T-helper 9 cell (primary cell): ENCODE measurements around the gene PCDHGB4.
"Not testable (repeated sequence)": the region's sequence is repeated elsewhere in the genome, so short reads cannot be mapped to it uniquely, and the experiment has no call there.

Experiments used
- DNase-seq: peaks from one replicate; pipeline ENCODE4 v3.0.0-alpha.2; 2020

The PCDHGB4 gene

DNA sequence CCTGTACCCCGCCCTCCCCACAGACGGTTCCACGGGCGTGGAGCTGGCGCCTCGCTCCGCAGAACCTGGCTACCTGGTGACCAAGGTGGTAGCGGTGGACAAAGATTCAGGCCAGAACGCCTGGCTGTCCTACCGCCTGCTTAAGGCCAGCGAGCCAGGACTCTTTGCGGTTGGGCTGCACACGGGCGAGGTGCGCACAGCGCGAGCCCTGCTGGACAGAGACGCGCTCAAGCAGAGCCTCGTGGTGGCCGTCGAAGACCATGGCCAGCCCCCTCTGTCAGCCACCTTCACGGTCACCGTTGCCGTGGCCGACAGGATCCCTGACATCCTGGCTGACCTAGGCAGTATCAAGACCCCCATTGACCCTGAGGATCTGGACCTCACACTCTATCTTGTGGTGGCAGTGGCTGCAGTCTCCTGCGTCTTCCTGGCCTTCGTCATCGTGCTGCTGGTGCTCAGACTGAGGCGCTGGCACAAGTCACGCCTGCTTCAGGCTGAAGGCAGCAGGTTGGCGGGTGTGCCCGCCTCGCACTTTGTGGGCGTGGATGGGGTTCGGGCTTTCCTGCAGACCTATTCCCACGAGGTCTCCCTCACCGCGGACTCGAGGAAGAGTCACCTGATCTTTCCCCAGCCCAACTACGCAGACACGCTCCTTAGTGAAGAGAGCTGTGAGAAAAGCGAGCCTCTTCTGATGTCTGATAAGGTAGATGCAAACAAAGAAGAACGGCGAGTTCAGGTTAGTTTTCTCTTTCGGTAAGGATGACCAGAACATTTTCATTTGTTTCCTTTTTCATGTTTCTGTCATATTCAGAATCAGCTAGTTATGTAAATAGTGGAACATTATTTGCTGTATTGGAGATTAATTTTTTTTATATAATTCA lies 21.2 kb upstream of the PCDHGB4 start:
- DNase-seq: no peak

GRCh38 chr5:141369994-141370848 lies 17.3 kb upstream of the PCDHGB4 start, which contains the start of gene PCDHGB3:
PCDHGB3 (plus strand) TSS chr5:141370242; CDS start chr5:141370395, 153 bp downstream.
- DNase-seq: peak; percentile 13

- DNase-seq: no peak
These were observed 15.7 kb upstream of the PCDHGB4 start for GRCh38 chr5:141371572-141372475.

DNA sequence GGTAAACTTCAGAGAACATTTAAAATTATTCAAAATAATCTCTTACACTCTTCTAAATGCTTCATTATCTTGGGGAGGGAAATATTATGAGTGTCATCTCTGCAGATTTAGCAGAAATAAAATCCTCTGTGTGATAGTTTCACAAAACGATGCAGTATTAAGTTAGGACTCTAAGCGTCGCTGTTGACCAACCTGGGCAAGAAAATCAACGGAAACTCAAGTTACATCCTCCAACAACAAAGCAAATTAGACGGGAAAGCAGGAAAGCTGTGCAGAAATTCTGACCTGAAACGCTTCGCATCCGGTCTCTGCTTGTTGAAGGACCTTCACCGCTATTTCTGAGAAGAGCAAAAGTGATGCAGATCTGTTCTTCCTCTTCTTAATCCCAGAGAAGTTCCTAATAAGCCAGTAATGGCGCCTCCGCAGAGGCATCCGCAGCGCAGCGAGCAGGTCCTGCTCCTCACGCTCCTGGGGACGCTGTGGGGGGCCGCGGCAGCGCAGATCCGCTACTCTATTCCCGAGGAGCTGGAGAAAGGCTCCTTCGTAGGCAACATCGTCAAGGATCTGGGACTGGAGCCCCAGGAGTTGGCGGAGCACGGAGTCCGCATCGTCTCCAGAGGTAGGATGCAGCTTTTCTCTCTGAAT lies 13.7 kb upstream of the PCDHGB4 start, which contains the start of gene PCDHGA6:
PCDHGA6 (plus strand) TSS at position 219 of the 645 bp plus-strand sequence; CDS start at position 412, 193 bp downstream.
- DNase-seq: no peak

DNA sequence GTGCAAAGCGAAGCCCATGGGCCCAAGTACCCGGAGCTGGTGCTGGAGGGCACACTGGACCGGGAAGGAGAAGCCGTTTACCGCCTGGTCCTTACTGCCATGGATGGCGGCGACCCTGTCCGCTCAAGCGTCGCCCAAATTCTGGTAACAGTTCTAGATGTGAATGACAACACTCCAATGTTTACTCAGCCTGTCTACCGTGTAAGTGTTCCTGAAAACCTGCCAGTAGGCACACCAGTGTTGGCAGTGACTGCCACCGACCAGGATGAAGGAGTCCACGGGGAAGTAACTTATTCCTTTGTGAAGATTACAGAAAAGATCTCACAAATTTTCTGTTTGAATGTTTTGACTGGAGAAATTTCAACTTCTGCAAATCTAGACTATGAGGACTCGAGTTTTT lies 12.9 kb upstream of the PCDHGB4 start:
- no peak for DNase-seq

DNA sequence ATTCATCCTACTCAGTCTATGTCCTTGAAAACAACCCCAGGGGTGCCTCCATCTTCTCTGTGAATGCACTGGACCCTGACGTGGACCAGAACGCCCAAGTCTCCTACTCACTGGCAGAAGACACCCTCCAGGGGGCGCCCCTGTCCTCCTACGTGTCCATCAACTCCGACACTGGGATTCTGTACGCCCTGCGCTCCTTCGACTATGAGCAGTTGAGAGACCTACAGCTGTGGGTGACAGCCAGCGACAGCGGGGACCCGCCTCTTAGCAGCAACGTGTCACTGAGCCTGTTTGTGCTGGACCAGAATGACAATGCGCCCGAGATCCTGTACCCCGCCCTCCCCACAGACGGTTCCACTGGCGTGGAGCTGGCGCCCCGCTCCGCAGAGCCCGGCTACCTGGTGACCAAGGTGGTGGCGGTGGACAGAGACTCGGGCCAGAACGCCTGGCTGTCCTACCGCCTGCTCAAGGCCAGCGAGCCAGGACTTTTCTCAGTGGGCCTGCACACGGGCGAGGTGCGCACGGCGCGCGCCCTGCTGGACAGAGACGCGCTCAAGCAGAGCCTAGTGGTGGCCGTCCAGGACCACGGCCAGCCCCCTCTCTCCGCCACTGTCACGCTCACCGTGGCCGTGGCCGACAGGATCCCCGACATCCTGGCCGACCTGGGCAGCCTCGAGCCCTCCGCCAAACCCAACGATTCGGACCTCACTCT lies 11.9 kb upstream of the PCDHGB4 start:
- DNase-seq: not testable (repeated sequence)

DNA sequence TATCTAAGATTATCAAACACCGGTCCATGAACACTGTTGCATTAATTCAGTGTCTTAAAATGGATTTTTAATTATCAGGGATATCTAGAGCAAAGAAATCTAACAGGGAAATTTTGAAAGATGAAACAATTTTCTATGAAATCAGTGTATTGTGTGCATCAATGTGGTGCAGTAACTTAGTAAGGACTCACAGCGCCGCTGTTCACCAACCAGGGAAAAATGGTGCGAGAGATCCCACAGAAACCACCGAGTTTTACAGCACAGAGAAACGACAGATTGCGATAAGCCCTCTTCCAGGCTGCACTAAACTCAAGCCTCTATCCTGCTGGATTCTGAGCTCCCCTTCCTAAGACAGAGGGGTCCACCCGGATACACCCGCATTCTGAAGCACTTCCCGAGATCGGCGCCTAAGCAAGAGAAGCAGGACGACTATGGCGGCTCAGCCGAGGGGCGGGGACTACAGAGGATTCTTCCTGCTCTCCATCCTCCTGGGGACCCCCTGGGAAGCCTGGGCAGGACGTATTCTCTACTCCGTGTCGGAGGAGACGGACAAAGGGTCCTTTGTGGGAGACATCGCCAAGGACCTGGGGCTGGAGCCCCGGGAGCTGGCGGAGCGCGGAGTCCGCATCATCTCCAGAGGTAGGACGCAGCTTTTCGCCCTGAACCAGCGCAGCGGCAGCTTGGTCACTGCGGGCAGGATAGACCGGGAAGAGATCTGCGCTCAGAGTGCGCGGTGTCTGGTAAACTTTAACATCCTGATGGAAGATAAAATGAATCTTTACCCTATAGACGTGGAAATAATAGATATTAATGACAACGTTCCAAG lies 4.8 kb upstream of the PCDHGB4 start, which contains the start of gene PCDHGA7:
PCDHGA7 (plus strand) TSS at position 274 of the 826 bp plus-strand sequence; CDS start at position 432, 158 bp downstream.
- DNase-seq: no peak

DNA sequence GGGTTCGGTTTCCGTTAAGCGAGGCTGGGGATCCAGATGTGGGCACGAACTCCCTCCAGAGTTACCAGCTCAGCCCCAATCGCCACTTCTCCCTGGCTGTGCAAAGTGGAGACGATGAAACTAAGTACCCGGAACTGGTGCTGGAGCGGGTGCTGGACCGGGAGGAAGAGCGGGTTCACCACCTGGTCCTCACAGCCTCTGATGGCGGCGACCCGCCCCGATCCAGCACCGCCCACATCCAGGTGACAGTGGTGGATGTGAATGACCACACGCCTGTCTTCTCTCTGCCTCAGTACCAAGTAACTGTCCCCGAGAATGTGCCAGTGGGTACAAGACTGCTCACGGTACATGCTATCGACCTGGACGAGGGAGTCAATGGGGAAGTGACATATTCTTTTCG lies 4.2 kb upstream of the PCDHGB4 start:
- no peak for DNase-seq

DNA sequence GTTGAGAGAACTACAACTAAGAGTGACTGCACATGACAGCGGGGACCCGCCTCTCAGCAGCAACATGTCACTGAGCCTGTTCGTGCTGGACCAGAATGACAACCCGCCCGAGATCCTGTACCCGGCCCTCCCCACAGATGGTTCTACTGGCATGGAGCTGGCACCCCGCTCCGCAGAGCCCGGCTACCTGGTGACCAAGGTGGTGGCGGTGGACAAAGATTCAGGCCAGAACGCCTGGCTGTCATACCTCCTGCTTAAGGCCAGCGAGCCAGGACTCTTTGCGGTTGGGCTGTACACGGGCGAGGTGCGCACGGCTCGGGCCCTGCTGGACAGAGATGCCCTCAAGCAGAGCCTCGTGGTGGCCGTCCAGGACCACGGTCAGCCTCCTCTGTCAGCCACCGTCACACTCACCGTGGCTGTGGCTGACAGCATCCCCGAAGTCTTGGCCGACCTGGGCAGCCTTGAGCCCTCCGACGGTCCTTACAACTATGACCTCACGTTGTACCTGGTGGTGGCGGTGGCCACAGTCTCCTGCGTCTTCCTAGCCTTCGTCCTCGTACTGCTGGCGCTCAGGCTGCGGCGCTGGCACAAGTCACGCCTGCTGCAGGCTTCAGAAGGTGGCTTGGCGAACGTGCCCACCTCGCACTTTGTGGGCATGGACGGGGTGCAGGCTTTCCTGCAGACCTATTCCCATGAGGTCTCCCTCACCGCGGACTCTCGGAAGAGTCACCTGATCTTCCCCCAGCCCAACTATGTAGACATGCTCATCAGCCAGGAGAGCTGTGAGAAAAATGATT lies 2.8 kb upstream of the PCDHGB4 start:
- DNase-seq: no peak

DNA sequence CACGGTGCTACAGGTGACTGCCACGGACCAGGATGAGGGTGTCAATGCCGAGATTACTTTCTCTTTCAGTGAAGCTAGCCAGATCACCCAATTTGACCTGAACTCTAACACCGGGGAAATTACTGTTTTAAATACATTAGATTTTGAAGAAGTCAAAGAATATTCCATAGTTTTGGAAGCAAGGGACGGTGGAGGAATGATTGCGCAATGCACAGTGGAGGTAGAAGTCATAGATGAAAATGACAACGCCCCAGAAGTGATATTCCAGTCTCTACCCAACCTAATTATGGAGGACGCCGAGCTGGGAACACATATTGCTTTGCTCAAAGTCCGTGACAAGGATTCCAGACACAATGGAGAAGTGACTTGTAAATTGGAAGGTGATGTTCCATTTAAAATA lies 1.2 kb downstream of the PCDHGB4 start:
- DNase-seq: no peak

GRCh38 chr5:141389153-141390042 lies 1.9 kb downstream of the PCDHGB4 start:
- no peak for DNase-seq

GRCh38 chr5:141392429-141393198 lies 5.1 kb downstream of the PCDHGB4 start, which contains the start of gene PCDHGA8:
PCDHGA8 (plus strand) TSS chr5:141392633; CDS start chr5:141392814, 181 bp downstream.
- no peak for DNase-seq

- DNase-seq: no peak
These were observed 5.8 kb downstream of the PCDHGB4 start for GRCh38 chr5:141393267-141393666.

GRCh38 chr5:141394401-141395187 lies 7.1 kb downstream of the PCDHGB4 start:
- not testable (repeated sequence) for DNase-seq

- DNase-seq: not testable (repeated sequence)
These were observed 10.5 kb downstream of the PCDHGB4 start, which contains the start of gene PCDHGB5 for GRCh38 chr5:141397756-141398551. PCDHGB5 (plus strand) TSS chr5:141397947; CDS start chr5:141398128, 181 bp downstream.
